Upper lobe of right lung (tissue), 1 donor: Measurements from ENCODE around the gene ROR2. TPM values are rescaled to one million over a fixed set of nuclear protein-coding genes. Genes with fewer than 3 reads are reported as not detected.
A peak's percentile ranks its signal among the peaks of the same experiment; 100 is the strongest.

Experiments
- ATAC-seq: fragments of 200-7000 bp; cut with Tn5 transposase; one replicate; pipeline ENCODE4 v1.9.1; 2020; ENCODE audit warnings: mild to moderate bottlenecking, moderate library complexity
- DNase-seq: peaks from one replicate; pipeline ENCODE4 v3.0.0-alpha.2; 2020
- H3K27ac ChIP-seq: fragments of 200-600 bp; one replicate; pipeline ENCODE4 v1.8.0; 2022
- H3K27me3 ChIP-seq: fragments of 200-600 bp; one replicate; pipeline ENCODE4 v1.8.0; 2022; ENCODE audit warnings: mild to moderate bottlenecking
- H3K36me3 ChIP-seq: fragments of 200-600 bp; one replicate; pipeline ENCODE4 v1.8.0; 2022
- H3K4me1 ChIP-seq: fragments of 200-600 bp; one replicate; pipeline ENCODE4 v1.8.0; 2022
- H3K4me3 ChIP-seq: fragments of 200-600 bp; one replicate; pipeline ENCODE4 v1.8.0; 2022; ENCODE audit warnings: mild to moderate bottlenecking
- H3K9me3 ChIP-seq: fragments of 200-600 bp; one replicate; pipeline ENCODE4 v1.8.0; 2022
- intact Hi-C: fragments of 100-400 bp; cut with DNase I; formaldehyde crosslinking; loops from one replicate; pipeline ENCODE4 v1.11.0; 2022
- total RNA-seq: library from RNA; stranded (reverse); fragmentation: NEBNext Ultra II Directional; extraction: Animal tissue kit (Norgen Biotek cat#: 25700); gene quantifications from one replicate; pipeline ENCODE4 v1.2.1, GENCODE V29; 2021
- TF ChIP-seq, protein P1 (sequence below): fragments of 200-600 bp; IDR thresholded peaks from one replicate; pipeline ENCODE4 v1.8.0; 2022; ENCODE audit warnings: antibody characterized with exemption
- donor health status: DM: no; HTN: yes; CAD: no; lungs with severe emphysema.

The ROR2 gene
- total RNA-seq, 1 donor from 2014 or later: 5.5 TPM

DNA sequence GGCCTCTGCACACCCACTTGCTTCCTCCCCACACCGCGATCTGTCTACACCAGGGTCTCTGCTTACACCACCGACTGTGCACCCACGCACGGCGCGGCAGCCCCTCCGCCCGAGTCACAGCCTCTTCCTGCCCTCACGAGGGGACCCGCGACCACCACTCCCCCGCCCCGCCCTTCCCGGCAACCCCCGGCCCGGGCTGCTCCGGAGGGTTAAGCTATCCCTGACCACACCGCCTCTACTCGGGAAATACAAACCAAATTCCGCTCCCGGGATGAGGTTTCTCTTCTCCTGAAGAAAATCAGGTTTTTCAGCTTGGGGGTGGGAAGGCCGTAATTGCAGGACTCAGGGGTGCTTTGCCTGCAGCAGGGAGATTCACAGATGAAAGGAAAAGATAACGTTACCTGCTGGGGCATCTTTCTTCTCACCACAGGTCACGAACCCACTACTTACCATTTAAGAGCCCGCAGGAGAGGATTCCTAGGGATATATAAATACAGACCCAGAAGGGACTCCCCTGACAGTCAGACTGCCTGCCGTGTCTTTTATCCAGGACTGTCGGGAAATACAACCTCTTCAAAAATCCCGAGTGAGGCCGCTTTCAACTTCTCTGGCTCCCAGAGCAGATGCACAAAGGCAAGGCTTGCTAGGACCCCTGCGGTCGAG, 63.5 kb downstream of the ROR2 start:
- H3K4me3 ChIP-seq: no peak overlapping the region
- H3K27me3 ChIP-seq: no peaks in the 10 kb centered on the region
- intact Hi-C loops: no loop called here
- H3K9me3 ChIP-seq: no peaks in the 10 kb centered on the region
- TF ChIP-seq, protein P1, sequence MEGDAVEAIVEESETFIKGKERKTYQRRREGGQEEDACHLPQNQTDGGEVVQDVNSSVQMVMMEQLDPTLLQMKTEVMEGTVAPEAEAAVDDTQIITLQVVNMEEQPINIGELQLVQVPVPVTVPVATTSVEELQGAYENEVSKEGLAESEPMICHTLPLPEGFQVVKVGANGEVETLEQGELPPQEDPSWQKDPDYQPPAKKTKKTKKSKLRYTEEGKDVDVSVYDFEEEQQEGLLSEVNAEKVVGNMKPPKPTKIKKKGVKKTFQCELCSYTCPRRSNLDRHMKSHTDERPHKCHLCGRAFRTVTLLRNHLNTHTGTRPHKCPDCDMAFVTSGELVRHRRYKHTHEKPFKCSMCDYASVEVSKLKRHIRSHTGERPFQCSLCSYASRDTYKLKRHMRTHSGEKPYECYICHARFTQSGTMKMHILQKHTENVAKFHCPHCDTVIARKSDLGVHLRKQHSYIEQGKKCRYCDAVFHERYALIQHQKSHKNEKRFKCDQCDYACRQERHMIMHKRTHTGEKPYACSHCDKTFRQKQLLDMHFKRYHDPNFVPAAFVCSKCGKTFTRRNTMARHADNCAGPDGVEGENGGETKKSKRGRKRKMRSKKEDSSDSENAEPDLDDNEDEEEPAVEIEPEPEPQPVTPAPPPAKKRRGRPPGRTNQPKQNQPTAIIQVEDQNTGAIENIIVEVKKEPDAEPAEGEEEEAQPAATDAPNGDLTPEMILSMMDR: no peak
- peaks cover 6% of the 10 kb centered on the region for H3K4me1 ChIP-seq
- DNase-seq: no peak
- no peaks in the 10 kb centered on the region for H3K36me3 ChIP-seq
- ATAC-seq: peak; percentile 23
- H3K27ac ChIP-seq: no peak overlapping the region

DNA sequence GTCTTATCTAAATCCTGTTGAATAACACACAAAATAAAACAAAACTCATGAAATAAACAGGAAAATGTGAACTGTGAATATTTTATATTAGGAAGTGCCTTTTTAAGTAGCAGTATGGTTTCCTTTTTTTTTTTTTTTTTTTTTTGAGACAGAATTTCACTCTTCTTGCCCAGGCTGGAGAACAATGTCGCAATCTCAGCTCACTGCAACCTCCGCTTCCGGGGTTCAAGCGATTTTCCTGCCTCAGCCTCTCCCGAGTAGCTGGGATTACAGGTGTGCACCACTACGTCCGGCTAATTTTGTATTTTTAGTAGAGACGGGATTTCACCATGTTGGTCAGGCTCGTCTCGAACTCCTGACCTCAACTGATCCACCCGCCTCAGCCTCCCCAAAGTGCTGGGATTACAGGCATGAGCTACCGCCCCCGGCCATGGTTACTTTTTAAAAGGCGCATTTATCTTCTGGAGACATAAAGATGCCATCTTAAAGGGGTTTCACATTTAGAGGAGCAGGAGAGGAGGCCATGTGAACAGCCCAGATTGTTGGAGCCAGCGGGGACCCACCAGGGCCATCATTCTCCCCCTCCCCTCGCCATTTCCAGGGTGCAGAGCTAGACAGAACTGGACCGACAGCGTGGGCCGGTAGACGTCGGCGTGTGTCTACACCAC, 64.1 kb downstream of the ROR2 start:
- intact Hi-C loops: no loop called here
- ATAC-seq (no peak), DNase-seq (no peak)
- no peaks in the 10 kb centered on the region for H3K9me3 ChIP-seq
- no peaks in the 10 kb centered on the region for H3K4me1 ChIP-seq
- no peak overlapping the region for H3K4me3 ChIP-seq
- no peak overlapping the region for H3K27ac ChIP-seq
- TF ChIP-seq, protein P1: no peak
- H3K27me3 ChIP-seq: no peaks in the 10 kb centered on the region
- no peaks in the 10 kb centered on the region for H3K36me3 ChIP-seq

DNA sequence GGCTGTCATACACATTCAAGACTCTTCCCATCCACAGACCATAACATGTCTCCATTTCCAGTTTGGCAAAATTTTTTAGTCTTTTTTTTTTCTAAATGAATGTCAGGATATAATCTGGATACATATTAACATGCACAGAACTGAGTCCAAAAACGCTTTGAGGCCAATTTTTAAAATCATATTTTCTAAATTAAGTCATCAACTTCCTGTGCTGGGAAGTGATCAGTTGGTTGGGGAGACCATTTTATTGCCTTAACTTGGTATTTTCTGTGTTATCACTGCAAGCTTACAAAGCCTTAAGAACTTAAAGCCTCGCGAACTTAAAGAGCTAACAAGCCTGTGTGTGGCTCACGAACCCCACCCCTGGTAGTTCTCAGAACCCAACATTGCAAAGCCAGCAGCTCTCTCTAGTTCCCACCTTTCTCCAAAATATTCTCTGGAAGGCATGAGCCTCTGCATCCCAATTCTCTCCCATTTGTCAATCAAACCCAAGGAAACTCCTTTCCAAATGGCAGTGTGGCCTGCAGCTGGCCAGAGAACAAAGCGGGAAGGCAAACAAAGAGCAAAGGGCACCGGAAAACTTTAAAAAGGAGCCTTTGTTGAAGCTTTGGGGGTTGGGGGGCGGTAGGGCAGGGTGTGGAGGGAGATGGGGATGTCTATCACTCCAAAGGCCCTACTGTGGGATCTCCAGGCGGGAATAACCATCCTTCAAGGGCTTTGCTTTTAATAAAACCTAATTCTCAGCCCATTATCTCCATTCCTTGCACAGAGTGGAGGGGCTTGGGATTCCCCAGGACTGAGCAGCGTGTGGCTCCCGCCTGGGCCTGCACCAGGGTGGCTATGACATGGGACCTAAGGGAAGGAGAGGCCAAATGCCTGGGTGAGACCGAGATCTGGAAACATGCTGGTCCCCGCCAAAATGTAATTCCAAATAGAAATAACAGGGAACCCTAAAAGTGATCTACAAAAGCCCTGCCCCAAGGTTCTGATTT, 65.0 kb downstream of the ROR2 start:
- ATAC-seq: no peak
- Histone ChIP-seq H3K36me3 (no peaks in the 10 kb centered on the region), H3K4me3 (no peak overlapping the region), H3K9me3 (no peaks in the 10 kb centered on the region), H3K27me3 (no peaks in the 10 kb centered on the region), H3K4me1 (no peaks in the 10 kb centered on the region), H3K27ac (peak overlapping the region; percentile 55)
- no peak for DNase-seq
- intact Hi-C loops: no loop called here
- TF ChIP-seq, protein P1: no peak

DNA sequence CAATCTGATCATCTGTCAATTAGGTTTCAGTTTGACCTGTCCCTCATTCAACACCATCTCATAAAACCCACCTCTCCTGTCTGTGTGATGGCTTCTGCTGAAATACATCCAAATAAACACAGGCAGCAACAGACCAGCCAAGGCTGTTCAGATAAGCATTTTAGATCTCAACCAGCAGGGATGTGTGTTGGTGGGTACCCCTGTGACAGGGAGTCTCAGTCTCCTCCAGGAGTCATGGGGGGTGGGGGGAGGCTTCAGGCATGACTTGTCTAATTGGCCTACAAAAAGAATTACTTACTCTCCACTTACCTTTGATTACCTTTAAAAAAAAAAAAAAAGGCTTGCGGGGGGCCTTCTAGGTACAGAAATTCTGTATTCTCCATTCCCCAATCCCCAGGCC, 65.9 kb downstream of the ROR2 start:
- no peak overlapping the region for H3K4me3 ChIP-seq
- H3K9me3 ChIP-seq: no peaks in the 10 kb centered on the region
- no peaks in the 10 kb centered on the region for H3K36me3 ChIP-seq
- H3K4me1 ChIP-seq: no peaks in the 10 kb centered on the region
- H3K27me3 ChIP-seq: no peaks in the 10 kb centered on the region
- peak overlapping the region; percentile 6 for H3K27ac ChIP-seq
- ATAC-seq (no peak), DNase-seq (no peak)
- TF ChIP-seq, protein P1: no peak
- intact Hi-C loops: no loop called here

DNA sequence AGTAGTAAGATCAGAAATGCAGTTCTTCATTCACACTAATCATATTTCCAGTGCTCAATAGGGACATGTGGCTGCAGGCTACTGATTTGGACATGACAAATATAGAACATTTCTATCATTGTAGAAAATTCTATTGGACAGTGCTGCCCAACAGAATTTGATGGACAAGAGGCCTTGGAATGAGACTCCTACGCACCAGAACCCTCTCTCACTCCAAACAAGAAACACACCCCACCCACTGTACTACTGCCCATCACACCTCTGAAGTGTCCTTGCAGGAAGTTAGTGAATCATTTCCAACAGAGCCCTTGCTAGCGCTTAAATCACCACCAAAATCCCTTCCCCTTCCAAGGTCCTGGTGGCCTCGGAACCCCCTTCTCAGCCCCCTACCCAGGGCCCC, 66.5 kb downstream of the ROR2 start:
- H3K27me3 ChIP-seq: no peaks in the 10 kb centered on the region
- TF ChIP-seq, protein P1: no peak
- no peaks in the 10 kb centered on the region for H3K36me3 ChIP-seq
- DNase-seq (no peak), ATAC-seq (no peak)
- no peak overlapping the region for H3K27ac ChIP-seq
- intact Hi-C loops: no loop called here
- H3K4me3 ChIP-seq: no peak overlapping the region
- H3K9me3 ChIP-seq: no peaks in the 10 kb centered on the region
- no peaks in the 10 kb centered on the region for H3K4me1 ChIP-seq
